Posterior cingulate gyrus (tissue), 11 donors: ENCODE measurements around the gene ATL3.
"Not testable (repeated sequence)": the region's sequence is repeated elsewhere in the genome, so short reads cannot be mapped to it uniquely, and the experiment has no call there.

Experiments used
- DNase-seq, 10 donors: peaks; one replicate each; pipeline versions ENCODE4 v3.0.0 to v3.0.0-alpha.2; 2020 to 2021; ENCODE audit warnings: mixed read lengths in 3 of 10
- intact Hi-C: fragments of 100-400 bp; cut with DNase I; formaldehyde crosslinking; loops from one replicate; pipeline ENCODE4 v1.15.1; 2023

ATL3 gene

GRCh38 chr11:63682066-63683021 is 11.2 kb upstream of the ATL3 start:
- intact Hi-C loops, result loop anchor here (5.0 kb wide), 3 partner anchors 55 to 130 kb away; partner anchors contain the start of gene SPINDOC
- peak; percentile 36 to 93 (median 65) for DNase-seq

- peak; percentile 95 to 100 (median 96) for DNase-seq
- intact Hi-C loops, result loop anchor here (1.0 to 5.0 kb wide), 4 partner anchors 10 to 131 kb away; partner anchors contain the start of genes ATL3 and SPINDOC
Observed at GRCh38 chr11:63681321-63682065, 10.3 kb upstream of the ATL3 start, which contains the start of gene RTN3. Gene RTN3 (plus strand): TSS chr11:63681500. CDS start chr11:63681637, 137 bp downstream.

GRCh38 chr11:63680834-63681320 is 9.7 kb upstream of the ATL3 start:
- intact Hi-C loops, result loop anchor here (1.0 to 5.0 kb wide), 4 partner anchors 10 to 131 kb away; partner anchors contain the start of genes ATL3 and SPINDOC
- DNase-seq, result peak; percentile 17 to 90 (median 50)

GRCh38 chr11:63673579-63673978 is 2.4 kb upstream of the ATL3 start:
- intact Hi-C loops, result no loop called here
- DNase-seq, result no peak

GRCh38 chr11:63672936-63673539 is 1.9 kb upstream of the ATL3 start:
- no peak for DNase-seq
- intact Hi-C loops, result no loop called here

GRCh38 chr11:63672156-63672463 is 934 bp upstream of the ATL3 start:
- DNase-seq, result no peak
- intact Hi-C loops, result no loop called here

GRCh38 chr11:63670433-63671321 is 499 bp downstream of the ATL3 start:
- peak; percentile 36 to 96 (median 64) for DNase-seq
- intact Hi-C loops, result loop anchor here (1.0 to 2.0 kb wide), 2 partner anchors 11 to 68 kb away; partner anchors contain the start of gene RTN3

- DNase-seq, result no peak
- intact Hi-C loops, result loop anchor here (2.0 kb wide), 1 partner anchor 69 kb away; no protein-coding TSS in a partner anchor
Observed at GRCh38 chr11:63670096-63670432, 1.1 kb downstream of the ATL3 start.

GRCh38 chr11:63667995-63668795 is 3.0 kb downstream of the ATL3 start:
- intact Hi-C loops, result no loop called here
- no peak for DNase-seq

- intact Hi-C loops, result no loop called here
- no peak for DNase-seq
Observed at GRCh38 chr11:63666874-63667273, 4.3 kb downstream of the ATL3 start.

- DNase-seq, result no peak
- intact Hi-C loops, result no loop called here
Observed at GRCh38 chr11:63663809-63664208, 7.4 kb downstream of the ATL3 start.

GRCh38 chr11:63660972-63661371 is 10.2 kb downstream of the ATL3 start:
- intact Hi-C loops, result no loop called here
- DNase-seq, result no peak

GRCh38 chr11:63652671-63653070 is 18.5 kb downstream of the ATL3 start:
- intact Hi-C loops, result no loop called here
- DNase-seq, result no peak

- DNase-seq, result no peak
Observed at GRCh38 chr11:63643205-63643604, 28.0 kb downstream of the ATL3 start.

GRCh38 chr11:63641727-63642126 is 29.4 kb downstream of the ATL3 start:
- no peak for DNase-seq
- intact Hi-C loops, result no loop called here

More at GRCh38 chr11:63643205-63643604, 28.0 kb downstream of the ATL3 start:
- intact Hi-C loops, result no loop called here

- intact Hi-C loops, result loop anchor here (2.0 to 5.0 kb wide), 2 partner anchors 99 to 602 kb away; no protein-coding TSS in a partner anchor
Observed at GRCh38 chr11:63639199-63639832, 31.9 kb downstream of the ATL3 start.

GRCh38 chr11:63638436-63638835 is 32.7 kb downstream of the ATL3 start:
- DNase-seq, result not testable (repeated sequence)
- intact Hi-C loops, result loop anchor here (2.0 to 5.0 kb wide), 2 partner anchors 100 to 601 kb away; no protein-coding TSS in a partner anchor

More at GRCh38 chr11:63639199-63639832, 31.9 kb downstream of the ATL3 start:
- DNase-seq, result no peak
